GM18502 (cell line): ENCODE measurements around the gene CISH.

Experiments used
- ATAC-seq: cut with Tn5 transposase; IDR thresholded peaks from one replicate; pipeline ENCODE4 v1.9.1; 2021; ENCODE audit warnings: mild to moderate bottlenecking; ENCODE audit not compliant: unreplicated experiment, poor library complexity

The CISH gene

DNA sequence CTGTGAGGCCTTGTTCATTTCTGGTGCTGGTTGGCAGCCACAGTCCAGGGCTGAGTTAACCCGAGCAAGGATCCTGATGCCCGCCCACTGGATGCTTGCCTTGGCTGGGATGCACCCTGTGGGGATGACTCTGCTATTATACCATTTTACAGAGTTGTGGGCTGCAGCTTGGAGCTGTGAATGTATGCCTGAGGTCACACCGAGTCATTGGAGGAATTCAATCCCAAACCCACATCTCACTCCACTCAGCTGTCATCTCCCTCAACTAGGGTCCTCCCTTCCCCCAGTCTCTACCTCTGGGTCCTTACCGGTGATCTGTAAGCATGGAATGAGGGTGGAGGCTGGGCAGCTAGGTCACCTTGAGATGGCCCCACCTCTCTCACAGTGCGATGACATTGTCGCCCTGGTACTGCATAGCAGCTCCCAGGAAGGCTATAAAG is 27.5 kb upstream of the CISH start:
- no peak for ATAC-seq

- ATAC-seq, result no peak
Measured at GRCh38 chr3:50637945-50638344, 26.4 kb upstream of the CISH start.

DNA sequence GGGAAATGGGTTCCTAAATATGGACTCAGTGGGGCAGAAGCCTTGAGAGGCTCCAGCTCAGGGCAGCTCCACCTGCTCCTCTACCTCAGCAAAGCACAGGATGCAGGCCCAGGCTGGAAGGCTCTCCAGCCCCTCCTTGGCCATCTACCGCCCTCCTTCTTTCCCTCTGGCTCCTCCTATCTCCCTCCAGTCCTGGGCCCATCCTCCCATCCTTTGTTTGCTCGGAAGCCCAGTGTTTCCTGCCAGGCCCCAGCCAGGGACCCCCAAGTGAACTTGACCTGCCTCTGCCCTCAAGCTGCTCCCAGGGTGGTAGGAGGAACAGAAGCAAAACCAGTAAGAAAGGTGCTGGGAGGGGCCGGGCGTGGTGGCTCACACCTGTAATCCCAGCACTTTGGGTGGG is 25.4 kb upstream of the CISH start:
- ATAC-seq, result no peak

- ATAC-seq, result no peak
Measured at GRCh38 chr3:50635066-50635465, 23.5 kb upstream of the CISH start.

GRCh38 chr3:50633230-50633790 is 21.7 kb upstream of the CISH start:
- ATAC-seq, result no peak

- ATAC-seq, result no peak
Measured at GRCh38 chr3:50632450-50632849, 20.9 kb upstream of the CISH start.

DNA sequence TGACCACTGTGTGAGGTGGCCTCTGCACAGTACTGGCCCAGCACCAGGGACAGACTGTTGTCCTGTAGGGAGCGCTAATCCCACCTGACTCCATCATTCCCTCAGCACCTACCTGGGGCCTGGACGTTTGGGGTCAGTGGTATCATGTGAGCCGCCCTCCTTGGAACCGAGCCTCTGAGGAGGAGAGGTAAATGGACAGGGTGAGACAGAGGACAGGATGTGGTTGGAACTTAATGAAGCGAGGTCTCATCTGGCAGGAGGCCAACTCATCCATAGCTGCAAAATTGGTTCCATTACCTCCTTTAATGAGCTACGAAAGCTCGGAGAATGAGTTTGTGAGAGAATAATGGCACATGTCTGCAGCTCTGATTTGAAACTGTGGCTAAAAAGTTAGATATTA is 19.3 kb upstream of the CISH start:
- no peak for ATAC-seq

DNA sequence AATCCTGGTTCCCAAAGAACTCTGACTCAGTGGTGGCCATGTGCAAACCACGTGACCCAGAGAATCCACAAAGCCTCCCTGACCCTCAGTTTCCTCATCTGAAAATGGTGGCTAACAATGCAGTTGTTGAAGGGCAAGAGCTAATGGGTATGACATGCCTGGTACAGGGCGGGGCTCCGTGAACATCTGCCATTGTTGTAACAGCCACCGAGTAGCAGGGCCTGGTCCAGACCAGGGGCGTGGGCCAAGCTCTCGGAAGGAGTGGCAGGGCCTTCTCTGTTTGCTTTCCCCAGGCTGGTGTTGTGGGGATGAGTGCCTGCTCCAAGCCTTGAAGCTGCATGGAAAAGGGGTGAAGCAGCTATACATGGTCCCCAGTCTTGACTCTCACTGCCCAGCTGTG is 18.8 kb upstream of the CISH start:
- no peak for ATAC-seq

GRCh38 chr3:50628601-50629000 is 17.0 kb upstream of the CISH start:
- no peak for ATAC-seq

- no peak for ATAC-seq
Measured at GRCh38 chr3:50627407-50628051, 16.0 kb upstream of the CISH start.

GRCh38 chr3:50626401-50626800 is 14.8 kb upstream of the CISH start:
- no peak for ATAC-seq

DNA sequence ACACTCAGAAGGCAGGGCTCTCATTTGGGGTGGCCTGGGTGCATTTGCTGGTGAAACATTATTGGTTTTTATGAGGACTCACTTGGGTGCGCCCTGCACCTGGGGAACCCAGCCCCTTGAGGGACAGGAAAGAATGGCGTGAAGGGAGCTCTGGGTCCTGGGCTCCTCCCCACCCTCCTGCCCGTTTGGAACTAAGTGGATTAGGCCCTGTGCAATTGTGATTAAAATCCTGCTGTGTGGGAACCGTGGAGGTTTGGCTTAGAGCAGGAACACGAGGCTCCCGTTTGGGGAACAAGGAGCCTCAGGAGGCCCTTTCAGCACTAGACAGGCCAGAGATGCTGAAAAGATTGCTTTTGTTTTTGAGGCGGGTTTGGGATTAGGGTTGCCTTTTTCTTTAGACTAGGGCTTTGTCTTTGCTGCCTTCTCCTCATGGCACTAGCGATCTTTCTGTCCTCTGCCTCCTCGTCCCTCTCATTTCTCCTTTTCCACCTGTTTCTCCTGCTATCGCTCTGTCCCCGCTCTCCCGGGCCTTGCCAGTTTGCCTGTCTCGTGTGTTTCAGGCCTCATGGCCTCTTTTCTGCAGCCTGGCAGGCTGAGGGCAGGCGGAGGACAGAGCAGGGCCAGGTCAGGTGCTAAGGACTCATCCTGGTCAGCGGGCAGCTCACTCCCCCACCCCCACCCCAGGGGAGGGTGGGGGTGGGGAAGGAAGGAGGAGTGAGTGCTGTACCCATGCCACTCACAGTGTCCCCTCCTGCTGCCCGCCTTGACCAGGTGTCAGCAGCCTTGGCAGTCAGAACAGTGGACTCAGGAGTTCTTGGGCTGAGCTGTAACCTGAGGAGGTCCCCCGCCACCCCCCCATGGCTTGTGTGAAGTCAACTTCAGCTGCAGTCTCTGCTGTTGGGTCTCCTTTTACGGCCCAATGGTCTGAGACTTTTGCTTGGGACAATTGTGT is 13.9 kb upstream of the CISH start:
- ATAC-seq, result no peak

- no peak for ATAC-seq
Measured at GRCh38 chr3:50624634-50625033, 13.1 kb upstream of the CISH start.

DNA sequence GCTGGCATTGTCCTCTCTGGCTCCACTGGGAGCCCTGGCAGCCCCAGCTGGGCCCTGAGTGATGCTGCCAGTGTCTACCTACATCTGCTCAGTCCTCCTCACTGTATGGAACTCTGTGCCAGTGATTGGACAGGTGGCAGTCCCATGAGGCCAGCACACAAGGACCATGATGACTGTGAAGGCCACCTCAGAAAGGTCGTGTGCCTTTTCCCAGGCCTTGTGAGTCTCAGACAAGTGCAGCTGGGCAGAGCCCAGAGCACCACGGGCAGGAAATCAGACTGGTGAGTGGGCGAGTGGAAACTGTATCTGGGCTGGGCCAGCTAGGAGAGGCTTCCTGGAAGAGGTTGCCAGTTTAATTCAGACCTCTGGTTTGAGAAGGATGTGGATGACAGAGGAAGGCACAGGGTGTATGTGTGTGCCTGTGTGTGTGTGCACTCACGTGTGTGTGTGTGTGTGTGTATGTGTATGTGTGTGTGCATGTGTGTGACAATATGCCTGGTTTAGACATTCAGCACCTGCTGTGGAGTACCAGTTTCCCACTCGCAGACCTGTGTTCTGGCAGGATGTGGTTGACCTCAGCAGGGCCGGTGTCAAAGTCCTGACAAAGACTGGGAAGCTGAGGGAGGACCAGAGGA is 12.4 kb upstream of the CISH start:
- ATAC-seq, result peak; percentile 53

GRCh38 chr3:50622881-50623280 is 11.3 kb upstream of the CISH start:
- no peak for ATAC-seq

DNA sequence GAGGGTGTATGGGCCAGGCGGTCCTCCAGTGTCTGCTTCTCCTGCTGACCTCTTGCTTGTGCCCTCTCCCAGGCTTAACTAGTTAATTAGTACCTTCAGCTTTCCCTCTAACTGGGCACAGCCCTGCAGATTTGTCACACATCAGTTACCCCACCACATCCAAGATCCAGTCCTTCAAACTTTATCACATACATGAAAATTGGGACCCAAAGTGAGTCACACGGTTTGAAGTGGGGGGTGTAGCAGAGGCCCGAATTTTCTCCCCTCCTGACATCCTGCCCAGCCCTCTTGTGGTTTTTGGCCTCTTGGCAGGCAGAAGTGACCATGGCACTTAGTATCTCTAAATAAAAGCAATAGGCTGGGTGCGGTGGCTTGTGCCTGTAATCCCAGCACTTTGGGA is 9.2 kb upstream of the CISH start:
- no peak for ATAC-seq

DNA sequence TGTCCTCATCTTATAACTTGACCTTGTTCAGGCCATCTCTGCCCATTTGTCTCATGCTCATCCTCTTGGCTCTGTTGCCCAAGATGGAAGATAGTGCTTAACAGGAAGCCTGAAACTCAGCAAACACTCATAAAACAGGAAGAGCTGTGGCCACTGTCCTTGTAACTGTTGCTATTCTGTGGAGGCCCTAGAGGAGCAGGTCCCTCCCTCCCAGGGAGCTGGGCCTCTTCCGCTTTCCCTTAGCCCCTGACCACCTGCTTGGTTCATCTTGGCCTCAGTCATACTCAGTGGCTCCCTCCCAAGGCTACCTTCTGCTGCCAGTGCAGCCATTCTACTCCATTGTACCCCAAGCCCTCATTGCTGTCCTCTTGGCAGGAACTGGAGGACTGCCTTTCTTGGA is 8.8 kb upstream of the CISH start:
- ATAC-seq, result no peak

GRCh38 chr3:50617911-50618481 is 6.4 kb upstream of the CISH start:
- ATAC-seq, result no peak

DNA sequence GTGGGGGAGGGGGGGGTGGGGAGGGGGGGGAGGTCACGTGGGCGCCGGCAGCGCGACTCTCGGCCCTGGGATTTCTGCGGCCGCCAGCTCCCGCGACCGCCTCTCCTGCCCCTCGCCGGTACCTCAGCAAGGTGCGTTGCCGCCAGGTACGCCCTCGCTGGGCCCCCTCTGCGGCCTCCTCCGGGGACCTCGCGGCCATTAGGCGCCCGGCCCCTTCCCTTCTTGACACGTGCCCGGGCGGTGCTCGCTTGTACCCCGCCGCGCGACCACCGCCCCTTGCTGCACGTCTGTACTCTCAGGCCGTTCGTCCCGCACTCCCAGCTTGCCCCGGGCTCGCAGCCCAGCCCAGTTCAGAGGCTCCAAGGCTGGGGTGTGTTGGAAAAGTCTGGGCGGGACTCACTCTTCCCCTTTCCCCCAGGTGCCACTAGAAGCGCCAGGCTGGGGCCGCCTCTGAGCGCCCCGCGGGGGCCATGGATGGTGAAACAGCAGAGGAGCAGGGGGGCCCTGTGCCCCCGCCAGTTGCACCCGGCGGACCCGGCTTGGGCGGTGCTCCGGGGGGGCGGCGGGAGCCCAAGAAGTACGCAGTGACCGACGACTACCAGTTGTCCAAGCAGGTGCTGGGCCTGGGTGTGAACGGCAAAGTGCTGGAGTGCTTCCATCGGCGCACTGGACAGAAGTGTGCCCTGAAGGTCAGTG is 5.7 kb upstream of the CISH start, which contains the start of gene MAPKAPK3:
MAPKAPK3 (plus strand) TSS at position 56 of the 696 bp plus-strand sequence; CDS start at position 471, 415 bp downstream.
- ATAC-seq, result peak; percentile 25

DNA sequence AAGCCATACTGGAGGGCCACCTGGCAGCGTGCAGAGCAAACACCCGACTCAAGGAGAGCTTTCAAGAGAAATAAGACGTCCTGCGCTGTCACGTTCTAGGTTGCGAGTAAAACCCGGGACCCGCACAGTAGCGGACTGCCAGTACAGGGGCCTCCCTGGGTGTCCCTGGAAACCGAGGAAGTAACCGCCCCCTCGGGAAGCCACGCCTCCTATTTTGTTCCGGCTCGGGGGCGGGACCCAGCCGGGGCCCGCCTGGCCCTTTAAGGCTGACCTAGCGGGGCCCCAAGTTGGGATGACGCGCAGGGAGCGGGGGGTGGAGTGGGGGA is 5.2 kb upstream of the CISH start:
- ATAC-seq, result peak; percentile 64
